Gastrocnemius medialis (tissue), 4 donors: ENCODE measurements around the gene NAA11. TPM values are rescaled to one million over a fixed set of nuclear protein-coding genes. Genes with fewer than 3 reads are reported as not detected.

Experiments
- ATAC-seq, 2 donors: fragments of 150-250 bp; one replicate each; pipeline ENCODE4 v1.9.1; 2016
- DNase-seq, 2 donors: peaks; one replicate each; pipeline ENCODE4 v3.0.0-alpha.2; 2019
- H3K27ac ChIP-seq, 4 donors: fragments of 200-600 bp; sonication (generic); 1 replicate in 1 of 4; 2 replicates in 3 of 4; pipeline ENCODE4 v1.5.1; 2016 to 2018; ENCODE audit warnings: mild to moderate bottlenecking in 2 of 4, moderate library complexity in 1 of 4
- H3K27me3 ChIP-seq, 3 donors: fragments of 200-600 bp; sonication (generic) in 2 of 3; 1 replicate in 1 of 3; 2 replicates in 2 of 3; pipeline versions ENCODE4 v1.5.1 to v1.6.0; 2016 to 2019; ENCODE audit warnings: mild to moderate bottlenecking in 1 of 3, moderate library complexity in 1 of 3
- H3K36me3 ChIP-seq, 2 donors: fragments of 200-600 bp; sonication (generic) in 1 of 2; one replicate each; pipeline ENCODE4 v1.5.1; 2017 to 2018
- H3K4me1 ChIP-seq, 2 donors: fragments of 200-600 bp; sonication (generic) in 1 of 2; one replicate each; pipeline ENCODE4 v1.5.1; 2016 to 2017; ENCODE audit warnings: mild to moderate bottlenecking in 2 of 2
- H3K4me3 ChIP-seq, 4 donors: fragments of 200-600 bp; sonication (generic) in 3 of 4; 1 replicate in 1 of 4; 2 replicates in 3 of 4; pipeline ENCODE4 v1.5.1; 2016 to 2019; ENCODE audit warnings: mild to moderate bottlenecking in 2 of 4
- H3K9me3 ChIP-seq, 3 donors: fragments of 200-600 bp; sonication (generic) in 2 of 3; 1 replicate in 1 of 3; 2 replicates in 2 of 3; pipeline ENCODE4 v1.5.1; 2016 to 2019
- CTCF ChIP-seq, 5 experiments: fragments of 450-650 bp in 3 of 5; fragments of 200-600 bp in 2 of 5; sonication (generic) in 2 of 5; IDR thresholded peaks in 4 of 5; conservative IDR thresholded peaks in 1 of 5; 1 replicate in 4 of 5; 2 replicates in 1 of 5; pipeline ENCODE4 v1.5.1; 2016 to 2019; ENCODE audit warnings: antibody characterized with exemption in 5 of 5, mild to moderate bottlenecking in 3 of 5, moderate library complexity in 3 of 5
- POLR2A ChIP-seq, 2 donors: fragments of 450-650 bp; IDR thresholded peaks; one replicate each; pipeline ENCODE4 v1.6.1; 2017; ENCODE audit warnings: antibody characterized with exemption in 2 of 2, mild to moderate bottlenecking in 2 of 2, moderate library complexity in 2 of 2
- in situ Hi-C, 4 donors: fragments of 200-750 bp; cut with MboI; loops; one replicate each; pipeline versions ENCODE4 v1.15.0 to v1.8.0; 2017; ENCODE audit warnings: low sequenced_read_pairs in 4 of 4
- intact Hi-C: fragments of 100-400 bp; cut with DNase I; formaldehyde crosslinking; loops from one replicate; pipeline ENCODE4 v1.15.1; 2023; ENCODE audit warnings: low total_unique reads
- total RNA-seq, 4 donors: library from RNA; depleted of rRNA; stranded (reverse); fragments of >200 nt; gene quantifications; one replicate each; pipeline versions ENCODE4 v1.1.0 to v1.2.3, GENCODE V29; 2016

The NAA11 gene
- total RNA-seq, 4 donors from 2014 or later: not detected

DNA sequence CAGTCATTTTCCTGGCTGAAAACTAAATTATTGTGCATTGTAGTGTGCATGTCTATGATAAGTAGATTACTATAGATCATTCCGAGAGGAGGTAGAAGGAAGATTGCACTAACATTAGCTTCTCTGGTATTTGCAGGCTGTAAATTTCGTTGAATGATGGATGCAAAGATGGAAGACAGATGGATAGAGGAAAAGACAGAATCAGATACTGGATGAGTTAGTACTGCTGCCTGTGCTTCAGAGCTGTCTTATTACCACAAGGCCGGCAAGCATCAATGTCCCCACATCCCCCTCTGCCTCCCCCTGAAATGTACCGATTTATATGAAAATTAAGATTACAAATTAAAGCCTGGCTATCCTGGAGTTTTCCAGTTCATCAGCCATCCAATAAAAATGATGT, 17.7 kb downstream of the NAA11 start:
- Histone ChIP-seq H3K9me3 (no peaks in the 10 kb centered on the region), H3K27ac (no peak overlapping the region), H3K27me3 (no peaks in the 10 kb centered on the region), H3K4me3 (no peak overlapping the region), H3K4me1 (no peaks in the 10 kb centered on the region), H3K36me3 (no peaks in the 10 kb centered on the region)
- ATAC-seq (no peak), DNase-seq (no peak)
- TF ChIP-seq POLR2A (IDR thresholded peaks at IDR 0.05) (no peak), CTCF (IDR thresholded peaks at IDR 0.05 in 4 of 5, conservative IDR thresholded peaks at IDR 0.05 in 1 of 5) (no peak)
- in situ Hi-C loops: no loop called here
- intact Hi-C loops: no loop called here

GRCh38 chr4:79306795-79307194, 19.1 kb downstream of the NAA11 start:
- ATAC-seq (no peak), DNase-seq (no peak)
- Histone ChIP-seq H3K9me3 (no peaks in the 10 kb centered on the region), H3K36me3 (no peaks in the 10 kb centered on the region), H3K27ac (no peak overlapping the region), H3K4me1 (no peaks in the 10 kb centered on the region), H3K27me3 (no peaks in the 10 kb centered on the region), H3K4me3 (no peak overlapping the region)
- in situ Hi-C loops (no loop called here), intact Hi-C loops (no loop called here)
- no peak for TF ChIP-seq POLR2A (IDR thresholded peaks at IDR 0.05)
- no peak for TF ChIP-seq CTCF (IDR thresholded peaks at IDR 0.05 in 4 of 5, conservative IDR thresholded peaks at IDR 0.05 in 1 of 5)

DNA sequence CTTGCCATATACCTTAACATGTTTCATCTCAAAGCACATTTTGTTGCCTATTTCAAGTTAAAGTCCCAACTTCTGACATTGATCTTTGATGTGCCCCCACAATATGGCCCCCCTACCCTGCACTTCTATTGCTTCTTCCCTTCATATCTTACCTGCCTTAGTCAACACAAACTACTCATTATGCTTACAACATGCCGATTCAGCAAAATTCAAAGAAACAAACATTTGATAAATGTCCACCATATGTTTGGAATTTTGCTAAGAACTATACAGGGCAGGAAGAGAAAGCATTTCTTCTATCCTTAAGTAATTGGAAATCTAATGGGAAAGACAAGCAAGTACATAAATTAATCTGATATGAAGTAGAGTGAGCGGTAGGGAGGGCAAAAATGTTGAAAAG, 25.6 kb downstream of the NAA11 start:
- H3K36me3 ChIP-seq: no peaks in the 10 kb centered on the region
- H3K27me3 ChIP-seq: no peaks in the 10 kb centered on the region
- intact Hi-C loops (no loop called here), in situ Hi-C loops (no loop called here)
- H3K27ac ChIP-seq: no peak overlapping the region
- no peak for DNase-seq
- no peaks in the 10 kb centered on the region for H3K4me1 ChIP-seq
- H3K9me3 ChIP-seq: no peaks in the 10 kb centered on the region
- no peak overlapping the region for H3K4me3 ChIP-seq
- TF ChIP-seq POLR2A (IDR thresholded peaks at IDR 0.05) (no peak), CTCF (IDR thresholded peaks at IDR 0.05 in 4 of 5, conservative IDR thresholded peaks at IDR 0.05 in 1 of 5) (no peak)
- ATAC-seq: no peak

DNA sequence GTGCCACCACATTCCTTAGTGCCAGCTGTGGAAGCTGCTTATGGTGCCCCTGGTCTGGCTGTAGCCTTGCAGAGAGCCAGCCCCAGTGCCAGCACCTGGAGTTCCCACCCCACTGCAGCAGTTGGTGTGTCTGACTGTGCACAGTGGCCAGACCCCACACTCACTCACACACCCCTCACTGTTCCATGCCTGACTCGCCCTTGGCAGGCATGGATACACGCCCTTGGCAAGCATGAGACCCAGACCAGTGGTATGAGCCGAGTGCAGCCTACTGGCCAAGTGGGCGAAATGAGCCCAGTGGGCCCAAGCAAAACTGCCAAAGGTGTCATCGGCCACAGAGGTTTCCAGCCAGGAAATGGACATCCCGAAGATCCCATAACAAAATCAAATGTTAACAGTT, 27.4 kb downstream of the NAA11 start:
- Histone ChIP-seq H3K36me3 (no peaks in the 10 kb centered on the region), H3K9me3 (no peaks in the 10 kb centered on the region), H3K4me3 (no peak overlapping the region), H3K27ac (no peak overlapping the region), H3K4me1 (no peaks in the 10 kb centered on the region), H3K27me3 (no peaks in the 10 kb centered on the region)
- DNase-seq (no peak), ATAC-seq (no peak)
- in situ Hi-C loops: no loop called here
- intact Hi-C loops: no loop called here
- TF ChIP-seq POLR2A (IDR thresholded peaks at IDR 0.05) (no peak), CTCF (IDR thresholded peaks at IDR 0.05 in 4 of 5, conservative IDR thresholded peaks at IDR 0.05 in 1 of 5) (no peak)

GRCh38 chr4:79298027-79298426, 27.8 kb downstream of the NAA11 start:
- ATAC-seq (no peak), DNase-seq (no peak)
- Histone ChIP-seq H3K4me3 (no peak overlapping the region), H3K27ac (no peak overlapping the region), H3K9me3 (no peaks in the 10 kb centered on the region), H3K4me1 (no peaks in the 10 kb centered on the region), H3K36me3 (no peaks in the 10 kb centered on the region), H3K27me3 (no peaks in the 10 kb centered on the region)
- intact Hi-C loops: no loop called here
- TF ChIP-seq CTCF (IDR thresholded peaks at IDR 0.05 in 4 of 5, conservative IDR thresholded peaks at IDR 0.05 in 1 of 5) (no peak), POLR2A (IDR thresholded peaks at IDR 0.05) (no peak)
- in situ Hi-C loops: no loop called here
